H9 (cell line): Measurements from ENCODE around the gene ZNF577. TPM values are rescaled to one million over a fixed set of nuclear protein-coding genes. Genes with fewer than 3 reads are reported as not detected.

Experiments used
- DNase-seq: peaks from one replicate; pipeline ENCODE4 v3.0.0-alpha.2; 2017
- H2AFZ ChIP-seq: one replicate; pipeline ENCODE4 v1.6.1; 2013; ENCODE audit warnings: mild to moderate bottlenecking, low read length, control low read depth, moderate library complexity
- H2AK5ac ChIP-seq: 2 replicates; pipeline ENCODE4 v1.6.1; 2013; ENCODE audit warnings: low read length, control low read depth, mixed read lengths; ENCODE audit not compliant: insufficient read length
- H2BK120ac ChIP-seq: one replicate; pipeline ENCODE4 v1.6.1; 2013; ENCODE audit warnings: low read depth, mild to moderate bottlenecking, low read length, control low read depth, inconsistent platforms; ENCODE audit not compliant: poor library complexity, severe bottlenecking
- H2BK12ac ChIP-seq: 2 replicates; pipeline ENCODE4 v1.6.1; 2013; ENCODE audit warnings: low read length, control low read depth, mixed read lengths, low read depth; ENCODE audit not compliant: insufficient read length
- H2BK15ac ChIP-seq: 2 replicates; pipeline ENCODE4 v1.6.1; 2013; ENCODE audit warnings: low read depth, low read length, control low read depth
- H2BK20ac ChIP-seq: one replicate; pipeline ENCODE4 v1.6.1; 2013; ENCODE audit warnings: low read depth, mild to moderate bottlenecking, low read length, control low read depth, inconsistent platforms; ENCODE audit not compliant: poor library complexity, severe bottlenecking
- H2BK5ac ChIP-seq: 2 replicates; pipeline ENCODE4 v1.6.1; 2013; ENCODE audit warnings: low read length, control low read depth, mixed read lengths; ENCODE audit not compliant: insufficient read length
- H3K14ac ChIP-seq: 2 replicates; pipeline ENCODE4 v1.6.1; 2013; ENCODE audit warnings: low read length, control low read depth; ENCODE audit not compliant: insufficient read depth
- H3K18ac ChIP-seq: 2 replicates; pipeline ENCODE4 v1.6.1; 2013; ENCODE audit warnings: low read depth, mild to moderate bottlenecking, mixed read lengths, low read length, control low read depth; ENCODE audit not compliant: insufficient read length
- H3K23ac ChIP-seq: 2 replicates; pipeline ENCODE4 v1.6.1; 2013; ENCODE audit warnings: low read length, control low read depth, mixed read lengths, low read depth; ENCODE audit not compliant: insufficient read length
- H3K23me2 ChIP-seq: 2 replicates; pipeline ENCODE4 v1.6.1; 2013; ENCODE audit warnings: low read depth, mild to moderate bottlenecking, mixed read lengths, low read length, control low read depth; ENCODE audit not compliant: insufficient read length, poor library complexity, severe bottlenecking
- H3K27ac ChIP-seq: 2 replicates; pipeline ENCODE4 v1.5.1; 2013; ENCODE audit warnings: low read length, control low read depth, mixed read lengths, low read depth; ENCODE audit not compliant: insufficient read length
- H3K27me3 ChIP-seq: 2 replicates; pipeline ENCODE4 v1.6.1; 2013; ENCODE audit warnings: low read length, control low read depth, inconsistent platforms; ENCODE audit not compliant: insufficient read depth
- H3K4ac ChIP-seq: 2 replicates; pipeline ENCODE4 v1.6.1; 2013; ENCODE audit warnings: low read depth, mild to moderate bottlenecking, control low read depth, inconsistent platforms, low read length, moderate library complexity
- H3K4me1 ChIP-seq: 2 replicates; pipeline ENCODE4 v1.6.1; 2013; ENCODE audit warnings: low read length, control low read depth, inconsistent platforms; ENCODE audit not compliant: insufficient read depth
- H3K4me2 ChIP-seq: 2 replicates; pipeline ENCODE4 v1.6.1; 2013; ENCODE audit warnings: low read length, control low read depth, mixed read lengths; ENCODE audit not compliant: insufficient read length, insufficient read depth
- H3K56ac ChIP-seq: 2 replicates; pipeline ENCODE4 v1.6.1; 2013; ENCODE audit warnings: low read depth, mild to moderate bottlenecking, mixed read lengths, low read length, control low read depth; ENCODE audit not compliant: insufficient read length
- H3K79me1 ChIP-seq: 2 replicates; pipeline ENCODE4 v1.6.1; 2013; ENCODE audit warnings: low read depth, mild to moderate bottlenecking, moderate library complexity, low read length, control low read depth, inconsistent platforms; ENCODE audit not compliant: insufficient read depth, poor library complexity, severe bottlenecking
- H3K79me2 ChIP-seq: 2 replicates; pipeline ENCODE4 v1.6.1; 2013; ENCODE audit warnings: low read length, control low read depth, inconsistent platforms; ENCODE audit not compliant: insufficient read depth
- H3K9ac ChIP-seq: 2 replicates; pipeline ENCODE4 v1.6.1; 2013; ENCODE audit warnings: low read length, control low read depth, mixed read lengths; ENCODE audit not compliant: insufficient read length; ENCODE audit errors: extremely low read depth
- H3K9me3 ChIP-seq: one replicate; pipeline ENCODE4 v1.6.1; 2013; ENCODE audit warnings: low read depth, low read length, inconsistent platforms; ENCODE audit not compliant: control insufficient read depth
- H3T11ph ChIP-seq: one replicate; pipeline ENCODE4 v1.6.1; 2013; ENCODE audit warnings: mild to moderate bottlenecking, low read length, control low read depth, inconsistent platforms
- H4K20me1 ChIP-seq: one replicate; pipeline ENCODE4 v1.6.1; 2013; ENCODE audit not compliant: control insufficient read depth, insufficient read length, insufficient read depth
- H4K5ac ChIP-seq: 2 replicates; pipeline ENCODE4 v1.6.1; 2013; ENCODE audit warnings: low read depth, mild to moderate bottlenecking, mixed read lengths, low read length, control low read depth; ENCODE audit not compliant: insufficient read length
- H4K8ac ChIP-seq: replicated peaks from 2 replicates; pipeline ENCODE4 v1.6.1; 2013; ENCODE audit warnings: low read length, control low read depth, mixed read lengths, low read depth; ENCODE audit not compliant: insufficient read length
- H4K91ac ChIP-seq: 2 replicates; pipeline ENCODE4 v1.6.1; 2013; ENCODE audit warnings: low read depth, mild to moderate bottlenecking, moderate library complexity, mixed read lengths, low read length, control low read depth; ENCODE audit not compliant: insufficient read length
- H3K27ac Mint-ChIP-seq, 3 experiments: 2 replicates in 2 of 3; 3 replicates in 1 of 3; pipeline ENCODE4 v1.8.0; 2020 to 2021; ENCODE audit warnings: mixed read lengths in 3 of 3, mild to moderate bottlenecking in 1 of 3, moderate library complexity in 1 of 3
- H3K27me3 Mint-ChIP-seq: 2 replicates; pipeline ENCODE4 v1.8.0; 2021; ENCODE audit warnings: low read depth, mild to moderate bottlenecking, moderate library complexity, mixed read lengths
- H3K36me3 Mint-ChIP-seq, 3 experiments: 2 replicates in 2 of 3; 3 replicates in 1 of 3; pipeline ENCODE4 v1.8.0; 2020 to 2021; ENCODE audit warnings: low read depth in 3 of 3, mixed read lengths in 3 of 3; ENCODE audit not compliant: insufficient read depth in 1 of 3
- H3K4me1 Mint-ChIP-seq, 2 experiments: 2 replicates each; pipeline ENCODE4 v1.8.0; 2020; ENCODE audit warnings: mixed read lengths in 2 of 2
- H3K4me3 Mint-ChIP-seq, 2 experiments: 2 replicates in 1 of 2; 3 replicates in 1 of 2; pipeline ENCODE4 v1.8.0; 2020 to 2021; ENCODE audit warnings: mild to moderate bottlenecking in 2 of 2, mixed read lengths in 2 of 2, moderate library complexity in 1 of 2
- H3K9me3 Mint-ChIP-seq, 2 experiments: 2 replicates in 1 of 2; 3 replicates in 1 of 2; pipeline ENCODE4 v1.8.0; 2020; ENCODE audit warnings: mild to moderate bottlenecking in 2 of 2, mixed read lengths in 2 of 2, moderate library complexity in 1 of 2
- WGBS: extraction: QIAGEN DNeasy Blood & Tissue Kit; methylation state at CpG from one replicate; pipeline ENCODE4 v1.1.7; 2013; ENCODE audit warnings: missing lambda C conversion rate, low lambda C conversion rate, mixed read lengths; ENCODE audit not compliant: insufficient read length; ENCODE audit errors: extremely low coverage; 5-methylcytosine and 5-hydroxymethylcytosine counted together
- total RNA-seq: library from RNA; stranded (reverse); gene quantifications from 2 replicates; pipeline ENCODE4 v1.2.1, GENCODE V29; 2021
- TF ChIP-seq, protein P1 (sequence below): fragments of 200-600 bp; sonication (generic); conservative IDR thresholded peaks from 3 replicates; pipeline ENCODE4 v1.8.0; 2021; ENCODE audit warnings: antibody characterized with exemption, mild to moderate bottlenecking

ZNF577 gene
- total RNA-seq, 1 experiment from 2014 or later: 42.1 TPM

DNA sequence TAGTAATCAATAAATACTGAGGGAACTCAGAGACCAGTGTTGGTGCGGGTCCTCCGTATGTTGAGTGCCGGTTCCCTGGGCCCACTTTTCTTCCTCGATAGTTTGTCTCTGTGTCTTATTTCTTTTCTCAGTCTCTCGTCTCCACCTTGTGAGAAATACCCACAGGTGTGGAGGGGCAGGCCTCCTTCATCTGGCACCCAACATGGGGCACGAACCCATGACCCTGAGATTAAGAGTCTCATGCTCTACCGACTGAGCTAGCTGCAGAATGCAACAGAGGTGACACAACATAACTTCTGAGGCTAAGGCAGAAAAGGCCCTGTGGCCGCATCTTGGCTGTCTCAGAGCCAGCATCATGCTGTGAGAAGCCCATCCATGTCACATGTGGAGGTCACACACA, 34.2 kb upstream of the ZNF577 start:
- WGBS: no CpG with 5 or more reads among the region's 8 CpGs
- H3K4me1 Mint-ChIP-seq: peaks cover 2 to 3% of the 10 kb centered on the region in 2 experiments; a peak in 2 of 4 replicates
- no peaks in the 10 kb centered on the region for H3K4me1 ChIP-seq
- H3K27me3 ChIP-seq: no peaks in the 10 kb centered on the region
- H3K9me3 ChIP-seq: peaks cover 71% of the 10 kb centered on the region
- H4K8ac ChIP-seq: no peak overlapping the region
- H3K14ac ChIP-seq: no peak overlapping the region
- H2BK5ac ChIP-seq: no peak overlapping the region
- H3K4ac ChIP-seq: no peak overlapping the region
- H4K20me1 ChIP-seq: no peaks in the 10 kb centered on the region
- no peak overlapping the region for H3K27ac ChIP-seq
- no peaks in the 10 kb centered on the region for H3K79me1 ChIP-seq
- H2BK20ac ChIP-seq: no peak overlapping the region
- H3K23ac ChIP-seq: no peak overlapping the region
- DNase-seq: no peak
- H2AFZ ChIP-seq: no peak overlapping the region
- H3K79me2 ChIP-seq: no peaks in the 10 kb centered on the region
- H2BK12ac ChIP-seq: no peak overlapping the region
- no peak overlapping the region for H3K56ac ChIP-seq
- H3K4me3 Mint-ChIP-seq: no peak overlapping the region
- no peaks in the 10 kb centered on the region for H3K23me2 ChIP-seq
- peaks cover 18% of the 10 kb centered on the region for H3K27me3 Mint-ChIP-seq
- TF ChIP-seq, protein P1, sequence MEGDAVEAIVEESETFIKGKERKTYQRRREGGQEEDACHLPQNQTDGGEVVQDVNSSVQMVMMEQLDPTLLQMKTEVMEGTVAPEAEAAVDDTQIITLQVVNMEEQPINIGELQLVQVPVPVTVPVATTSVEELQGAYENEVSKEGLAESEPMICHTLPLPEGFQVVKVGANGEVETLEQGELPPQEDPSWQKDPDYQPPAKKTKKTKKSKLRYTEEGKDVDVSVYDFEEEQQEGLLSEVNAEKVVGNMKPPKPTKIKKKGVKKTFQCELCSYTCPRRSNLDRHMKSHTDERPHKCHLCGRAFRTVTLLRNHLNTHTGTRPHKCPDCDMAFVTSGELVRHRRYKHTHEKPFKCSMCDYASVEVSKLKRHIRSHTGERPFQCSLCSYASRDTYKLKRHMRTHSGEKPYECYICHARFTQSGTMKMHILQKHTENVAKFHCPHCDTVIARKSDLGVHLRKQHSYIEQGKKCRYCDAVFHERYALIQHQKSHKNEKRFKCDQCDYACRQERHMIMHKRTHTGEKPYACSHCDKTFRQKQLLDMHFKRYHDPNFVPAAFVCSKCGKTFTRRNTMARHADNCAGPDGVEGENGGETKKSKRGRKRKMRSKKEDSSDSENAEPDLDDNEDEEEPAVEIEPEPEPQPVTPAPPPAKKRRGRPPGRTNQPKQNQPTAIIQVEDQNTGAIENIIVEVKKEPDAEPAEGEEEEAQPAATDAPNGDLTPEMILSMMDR: no peak
- no peak overlapping the region for H3K18ac ChIP-seq
- no peak overlapping the region for H4K91ac ChIP-seq
- peaks cover 24 to 75% (median 46%) of the 10 kb centered on the region in 3 experiments for H3K36me3 Mint-ChIP-seq
- H3K4me2 ChIP-seq: no peak overlapping the region
- no peak overlapping the region for H3K27ac Mint-ChIP-seq
- H2BK120ac ChIP-seq: no peak overlapping the region
- no peak overlapping the region for H2BK15ac ChIP-seq
- peaks cover 89 to 91% of the 10 kb centered on the region in 2 experiments for H3K9me3 Mint-ChIP-seq
- no peak overlapping the region for H3K9ac ChIP-seq
- no peak overlapping the region for H2AK5ac ChIP-seq
- H4K5ac ChIP-seq: no peak overlapping the region
- H3T11ph ChIP-seq: no peak overlapping the region
